NCI-H1048 (cell line): Measurements from ENCODE around the gene FOXC1.

Experiments used
- DNase-seq: peaks from one replicate; lab custom pipeline; 2025; lab: John Stamatoyannopoulos, UW

Gene FOXC1

DNA sequence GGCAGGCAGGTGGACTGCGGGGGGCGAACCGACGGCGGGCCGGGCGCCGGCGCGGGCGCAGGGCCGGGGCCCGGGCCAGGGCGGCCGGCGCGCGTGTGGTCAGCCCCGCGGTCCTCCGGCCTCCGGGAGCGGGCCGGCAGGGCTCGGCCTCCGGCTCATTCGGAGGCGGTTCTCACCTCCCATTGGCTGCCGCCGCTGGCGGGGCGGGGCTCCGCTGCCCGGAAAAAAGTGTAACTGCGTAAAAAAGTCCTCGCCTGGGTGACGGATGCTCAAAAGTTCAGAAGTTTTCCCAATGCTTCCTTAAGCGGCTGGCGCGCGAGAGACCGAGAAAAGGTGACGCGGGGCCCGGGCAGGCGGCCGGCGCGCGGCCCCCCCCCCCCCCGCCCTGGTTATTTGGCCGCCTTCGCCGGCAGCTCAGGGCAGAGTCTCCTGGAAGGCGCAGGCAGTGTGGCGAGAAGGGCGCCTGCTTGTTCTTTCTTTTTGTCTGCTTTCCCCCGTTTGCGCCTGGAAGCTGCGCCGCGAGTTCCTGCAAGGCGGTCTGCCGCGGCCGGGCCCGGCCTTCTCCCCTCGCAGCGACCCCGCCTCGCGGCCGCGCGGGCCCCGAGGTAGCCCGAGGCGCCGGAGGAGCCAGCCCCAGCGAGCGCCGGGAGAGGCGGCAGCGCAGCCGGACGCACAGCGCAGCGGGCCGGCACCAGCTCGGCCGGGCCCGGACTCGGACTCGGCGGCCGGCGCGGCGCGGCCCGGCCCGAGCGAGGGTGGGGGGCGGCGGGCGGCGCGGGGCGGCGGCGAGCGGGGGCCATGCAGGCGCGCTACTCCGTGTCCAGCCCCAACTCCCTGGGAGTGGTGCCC, at the start of gene FOXC1:
Gene FOXC1 (plus strand): TSS at position 268 of the 849 bp plus-strand sequence. CDS start 531 bp downstream, at position 799.
- peak; percentile 33 for DNase-seq

DNA sequence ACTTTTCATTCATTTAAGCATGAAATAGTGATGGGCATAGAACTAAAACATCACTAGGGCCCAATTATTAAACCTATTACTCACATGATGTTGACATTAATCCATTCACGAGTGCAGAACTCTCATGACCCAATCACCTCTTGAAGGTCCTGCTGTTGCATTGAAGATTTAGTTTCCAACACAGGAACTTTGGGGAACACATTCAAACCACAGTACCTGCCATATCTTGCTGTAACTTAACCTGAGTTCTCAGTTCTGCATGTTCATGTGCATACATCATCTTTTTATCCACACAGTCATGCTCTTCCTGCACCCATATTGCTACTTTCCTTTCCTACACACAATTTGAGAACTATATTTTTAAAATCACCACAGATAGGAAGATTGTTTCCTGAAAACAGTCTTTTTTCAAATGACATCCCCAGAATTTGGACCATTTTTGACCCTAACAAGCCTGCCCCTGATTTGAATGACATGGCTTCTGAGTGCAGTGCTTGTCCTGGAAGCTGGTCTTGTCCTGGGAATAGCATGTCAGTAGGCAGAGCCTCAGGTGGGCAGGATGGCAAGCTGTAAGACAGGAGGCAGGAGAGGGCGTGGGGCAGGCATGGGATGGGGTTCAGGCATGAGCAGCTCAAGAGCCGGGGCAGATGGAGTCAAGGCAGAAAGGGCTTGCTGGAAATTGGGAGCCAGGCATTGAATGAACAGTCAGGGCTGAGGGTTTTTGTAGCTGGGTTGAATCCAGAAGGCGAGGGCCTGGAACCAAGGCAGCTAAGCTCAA, 49.2 kb upstream of the FOXC1 start:
- no peak for DNase-seq

DNA sequence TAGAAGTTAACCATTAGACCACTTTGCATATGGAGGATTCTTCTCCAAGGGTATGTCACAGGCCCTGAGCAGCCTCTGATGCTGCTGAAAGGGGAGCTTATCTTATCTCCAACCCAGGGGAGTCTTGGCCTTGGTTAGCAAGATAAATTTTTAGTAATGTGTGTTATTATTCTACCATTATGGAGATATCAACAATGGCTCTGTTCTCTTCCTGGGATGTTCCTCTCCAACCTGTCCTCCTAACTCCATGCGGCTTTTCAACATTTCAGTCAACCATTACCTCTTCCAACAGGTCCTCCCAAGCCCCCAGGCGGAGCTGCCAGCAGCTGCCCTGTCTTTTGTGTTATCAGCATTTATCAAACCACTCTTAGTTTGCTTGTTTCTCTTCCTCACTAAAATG, 48.4 kb upstream of the FOXC1 start:
- DNase-seq, result no peak

DNA sequence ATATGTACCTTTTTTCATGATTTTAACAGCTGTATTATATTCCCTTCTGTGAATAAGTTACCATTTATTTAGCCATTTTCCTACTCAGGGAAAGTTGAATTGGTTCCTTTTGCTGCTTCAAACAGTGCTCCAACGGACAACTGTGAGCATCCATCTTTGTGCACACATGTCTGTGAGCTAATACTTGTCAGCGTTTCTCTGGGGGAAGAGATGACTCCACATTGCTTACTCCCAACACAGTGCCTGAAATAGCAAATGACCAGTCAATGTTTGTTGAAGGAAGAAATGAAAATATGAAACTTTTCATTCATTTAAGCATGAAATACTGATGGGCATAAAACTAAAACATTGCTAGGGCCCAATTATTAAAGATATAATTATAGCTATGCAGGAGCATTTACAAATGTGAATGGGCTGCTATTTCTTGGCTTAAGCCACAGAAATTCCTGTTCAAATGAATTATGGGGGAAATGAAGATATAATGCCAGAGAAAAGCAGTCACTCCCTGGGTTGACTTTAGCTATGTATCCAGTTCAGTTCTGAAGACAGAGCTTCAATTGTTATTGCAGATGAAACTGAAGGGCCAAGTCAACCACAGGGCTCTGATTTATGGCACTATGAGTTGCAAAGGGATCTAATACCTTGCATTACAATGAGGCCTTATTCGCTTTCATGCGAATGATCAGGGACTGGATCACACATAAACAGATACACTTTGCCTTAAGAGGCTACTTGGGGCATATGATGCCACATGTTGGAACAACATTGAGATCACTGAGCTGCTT, 47.4 kb upstream of the FOXC1 start:
- no peak for DNase-seq

DNA sequence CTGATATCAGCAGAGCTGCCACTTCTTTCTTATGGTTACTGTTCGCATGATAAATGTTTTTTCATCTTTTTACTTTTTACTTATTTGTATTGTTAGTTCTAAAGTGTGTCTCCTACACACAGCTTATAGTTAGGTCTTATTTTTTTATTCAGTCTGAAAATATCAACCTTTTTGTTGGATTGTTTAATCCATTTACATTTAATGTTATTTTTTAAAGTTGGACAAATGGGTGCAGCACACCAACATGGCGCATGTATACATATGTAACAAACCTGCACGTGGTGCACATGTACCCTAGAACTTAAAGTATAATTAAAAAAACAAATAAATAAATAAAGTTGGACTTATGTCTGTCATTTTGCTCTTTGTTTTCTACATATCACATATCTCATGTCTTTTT, 40.3 kb upstream of the FOXC1 start:
- DNase-seq, result no peak

DNA sequence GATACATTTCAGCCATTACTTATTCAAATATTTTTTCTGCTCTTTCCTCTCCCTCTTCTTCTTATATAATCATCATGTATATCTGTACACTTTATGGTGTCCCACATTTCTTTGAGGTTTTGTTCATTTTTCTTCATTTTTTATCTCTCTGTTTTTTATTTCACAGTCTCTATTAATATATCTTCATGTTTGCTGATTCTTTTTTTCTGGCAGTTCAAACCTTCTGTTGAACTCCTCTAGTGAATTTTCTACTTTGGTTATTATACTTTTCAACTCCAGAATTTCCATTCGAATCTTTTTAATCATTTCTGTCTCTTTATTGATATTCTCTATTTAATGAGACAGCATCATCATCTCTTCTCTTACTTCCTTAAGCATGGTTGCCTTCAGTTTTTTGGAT, 38.9 kb upstream of the FOXC1 start:
- no peak for DNase-seq

DNA sequence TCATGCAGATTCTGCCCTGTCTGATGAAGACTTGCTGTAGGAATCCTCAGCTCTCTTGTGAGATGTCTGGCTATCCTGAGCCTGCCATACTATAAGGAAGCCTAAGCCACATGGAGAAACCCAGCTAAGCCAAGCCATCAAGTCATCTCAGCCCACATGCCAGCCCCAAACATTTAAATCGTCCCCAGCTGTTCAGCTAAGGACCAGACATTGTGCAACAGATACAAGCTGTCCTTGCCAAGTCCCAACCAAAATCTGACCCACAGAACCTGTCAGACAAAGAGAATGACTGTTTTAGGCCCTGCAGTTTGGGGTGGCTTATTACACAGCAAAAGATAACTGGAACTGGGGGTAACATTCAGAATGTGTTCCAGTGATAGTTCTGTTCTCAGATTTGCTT, 36.8 kb upstream of the FOXC1 start:
- no peak for DNase-seq

DNA sequence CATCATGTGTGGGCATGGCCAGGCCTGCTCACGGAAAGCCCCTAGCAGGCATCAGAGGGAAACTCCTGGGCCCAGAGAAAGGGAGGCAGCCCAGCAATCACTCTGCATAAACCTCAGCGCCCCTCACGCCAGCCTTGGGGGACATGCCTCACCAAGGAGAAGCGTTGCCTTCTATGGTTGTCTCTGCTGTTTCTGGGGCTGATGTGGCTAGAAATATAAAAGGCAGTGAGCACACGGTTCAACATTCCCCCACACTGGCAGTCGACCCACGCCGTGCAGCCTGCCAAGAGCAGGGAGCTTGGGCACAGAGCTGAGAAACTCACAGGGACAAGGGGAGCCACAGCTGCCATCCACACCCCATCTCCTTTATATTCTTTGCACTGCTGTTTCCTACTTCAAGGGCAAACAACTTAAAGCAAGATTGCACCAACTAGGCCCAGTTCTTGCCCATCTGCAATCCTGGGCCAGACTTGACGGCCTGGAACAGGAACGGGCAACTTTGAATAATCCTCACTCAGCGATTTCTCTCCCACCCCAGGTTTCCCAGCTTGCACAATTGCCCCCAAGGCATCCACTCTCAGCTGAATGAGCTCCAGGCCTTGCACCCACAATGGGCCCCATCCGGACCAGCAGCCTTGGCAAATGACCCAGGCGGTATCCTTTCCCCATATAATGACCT, 35.5 kb upstream of the FOXC1 start:
- DNase-seq, result no peak

DNA sequence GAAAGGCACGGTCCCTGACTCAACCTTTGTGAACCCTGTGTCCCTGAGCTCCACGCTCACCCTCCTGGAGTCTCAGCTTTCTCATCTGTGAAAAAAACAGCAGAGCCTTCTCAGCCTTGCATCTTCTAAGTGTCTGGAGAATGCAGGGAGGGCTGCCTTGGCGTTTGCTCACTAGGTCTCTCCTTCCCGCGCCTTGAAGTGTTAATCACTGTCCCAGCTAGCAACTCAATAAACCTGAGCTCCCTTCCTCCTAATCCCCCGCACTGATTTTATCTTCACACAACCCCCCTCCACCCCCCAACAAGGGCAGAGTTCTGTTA, 34.9 kb upstream of the FOXC1 start:
- DNase-seq, result no peak

DNA sequence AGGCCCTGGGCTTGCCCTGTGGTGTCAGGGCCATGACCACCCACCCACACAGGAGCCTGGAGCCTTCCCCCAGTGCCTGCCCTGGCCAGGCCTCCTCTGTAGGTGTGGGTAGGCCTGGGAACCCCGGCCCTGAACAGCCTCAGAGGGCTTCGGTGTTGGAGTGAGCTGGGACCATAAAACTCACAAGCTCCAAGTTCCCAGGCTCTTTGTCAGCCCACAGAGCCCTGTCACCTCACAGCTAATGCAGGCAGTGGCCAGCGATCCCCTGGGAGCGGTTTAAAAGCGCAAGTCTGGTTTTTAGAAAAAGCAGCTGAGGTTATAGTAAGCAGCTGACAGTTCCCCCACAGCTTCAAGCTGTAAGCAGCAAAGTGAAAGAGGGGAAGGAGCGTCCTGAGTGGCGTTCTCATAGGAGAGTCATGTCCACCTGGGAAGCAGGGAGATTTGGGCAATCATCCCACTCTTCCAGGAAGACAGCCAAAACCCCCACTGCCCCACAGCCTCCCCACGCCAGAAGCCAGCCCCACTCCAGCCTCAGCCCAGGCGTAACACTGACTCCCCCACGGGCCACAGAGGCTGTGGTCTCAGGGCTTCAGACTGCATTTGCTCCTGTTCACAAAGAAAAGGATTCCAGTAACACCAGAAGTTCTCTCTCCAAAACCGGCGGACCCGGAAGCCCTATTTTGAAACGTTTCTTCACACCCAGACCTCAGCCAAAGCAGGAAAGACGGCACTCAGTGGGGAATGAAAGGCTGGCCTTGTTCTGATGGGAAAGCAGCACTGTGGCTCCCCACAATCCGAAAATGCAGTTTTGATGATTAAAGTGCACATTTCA, 34.3 kb upstream of the FOXC1 start:
- no peak for DNase-seq

DNA sequence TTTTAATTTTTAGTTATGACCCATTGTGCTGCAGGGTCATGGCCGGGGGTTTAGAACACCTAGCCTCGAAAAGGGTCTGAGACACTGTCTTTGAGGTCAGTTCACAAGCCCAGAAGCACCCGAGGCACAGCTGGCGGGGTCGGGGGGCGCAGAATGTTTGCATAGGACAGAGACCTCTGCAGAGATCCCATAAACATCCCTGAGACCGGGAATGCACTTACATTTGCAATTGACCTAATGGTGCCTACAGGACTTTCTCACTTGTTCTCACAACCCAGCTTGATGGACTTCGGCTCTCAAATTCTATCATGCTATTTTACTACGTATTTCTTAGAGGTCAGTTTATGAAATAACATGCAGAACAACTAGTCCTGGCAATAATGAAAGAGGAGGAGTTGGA, 33.5 kb upstream of the FOXC1 start:
- DNase-seq, result no peak

DNA sequence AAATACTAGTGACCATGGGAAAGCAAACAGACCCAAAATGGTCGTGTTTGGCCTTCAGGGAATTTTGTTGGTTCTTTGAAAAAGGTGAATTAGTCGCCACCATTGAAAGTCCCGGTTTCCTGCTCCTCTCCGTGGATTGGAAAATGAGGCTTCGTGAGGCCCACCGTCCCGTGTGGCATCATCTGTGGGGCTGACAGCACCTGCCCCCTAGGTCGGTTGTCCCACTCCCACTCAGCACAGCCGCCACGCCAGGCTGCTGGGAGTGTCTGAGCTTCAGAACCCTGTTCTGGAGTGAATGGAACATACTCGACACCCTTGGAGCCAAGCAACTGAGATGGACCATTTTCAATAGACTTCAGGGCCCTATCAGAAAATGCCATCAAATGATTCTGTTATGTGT, 33.0 kb upstream of the FOXC1 start:
- DNase-seq, result no peak

DNA sequence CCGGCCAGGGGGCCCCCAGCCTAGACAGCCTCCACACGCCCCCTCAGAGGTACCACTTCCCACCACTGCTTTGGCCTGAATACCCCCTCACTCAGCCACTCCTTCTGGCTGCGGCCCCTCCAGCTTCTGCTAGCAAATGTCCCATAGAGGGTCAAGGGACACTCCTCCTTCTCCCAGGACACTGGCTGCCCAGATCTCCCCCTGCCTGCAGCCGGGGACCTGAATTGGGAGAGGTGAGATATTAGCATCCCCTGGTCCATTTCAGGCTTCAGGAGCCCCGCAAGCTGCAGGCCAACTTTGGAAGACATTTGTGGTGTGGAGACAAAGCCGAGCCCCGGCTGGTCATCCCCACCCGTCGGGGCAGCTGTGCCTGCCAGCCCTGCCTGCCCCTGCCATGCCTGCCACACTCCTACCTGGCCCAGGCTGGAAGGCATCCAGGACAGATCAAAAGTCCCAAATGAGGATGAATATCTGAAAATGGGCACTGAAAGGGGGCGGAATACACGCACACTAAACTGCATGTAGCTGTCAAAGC, 32.5 kb upstream of the FOXC1 start:
- no peak for DNase-seq

DNA sequence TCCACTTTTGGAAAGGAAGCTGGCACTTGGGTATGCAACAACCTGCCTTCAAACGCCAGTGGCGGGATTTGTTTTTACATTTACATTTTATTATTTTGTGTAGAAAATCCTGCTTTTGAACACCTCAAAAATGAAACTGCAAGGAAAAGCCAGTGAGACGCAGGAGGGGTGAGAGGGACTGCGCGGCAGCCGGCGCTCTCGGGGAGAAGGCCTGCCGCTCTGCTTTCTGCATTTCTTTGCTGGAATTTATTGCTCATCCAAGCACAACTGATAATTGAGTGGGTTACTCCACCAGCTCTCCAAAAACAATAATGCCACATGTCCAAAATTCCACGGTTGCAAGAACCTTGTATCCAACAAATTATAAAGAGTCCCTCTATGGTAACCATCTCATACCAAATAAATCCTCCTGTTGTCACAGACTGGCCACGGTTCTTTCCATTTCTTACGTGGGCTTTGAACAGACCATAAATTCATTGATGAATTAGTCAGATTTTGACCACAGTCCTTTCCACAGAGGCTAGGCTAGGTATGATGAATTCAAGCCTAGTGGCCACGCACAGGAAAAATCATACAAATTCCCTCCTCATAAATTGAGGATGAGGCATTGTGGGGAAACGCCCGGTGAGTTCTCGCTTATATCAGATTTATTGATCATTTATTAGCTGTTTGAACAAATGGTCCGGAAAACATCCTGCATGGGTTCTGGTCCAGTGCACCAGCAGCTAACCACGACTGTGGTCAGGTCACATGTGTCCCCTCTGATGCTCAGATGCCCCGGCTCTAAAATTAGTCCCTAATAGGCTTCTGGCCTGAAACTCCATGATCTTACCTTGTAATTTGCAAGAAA, 31.6 kb upstream of the FOXC1 start:
- no peak for DNase-seq

DNA sequence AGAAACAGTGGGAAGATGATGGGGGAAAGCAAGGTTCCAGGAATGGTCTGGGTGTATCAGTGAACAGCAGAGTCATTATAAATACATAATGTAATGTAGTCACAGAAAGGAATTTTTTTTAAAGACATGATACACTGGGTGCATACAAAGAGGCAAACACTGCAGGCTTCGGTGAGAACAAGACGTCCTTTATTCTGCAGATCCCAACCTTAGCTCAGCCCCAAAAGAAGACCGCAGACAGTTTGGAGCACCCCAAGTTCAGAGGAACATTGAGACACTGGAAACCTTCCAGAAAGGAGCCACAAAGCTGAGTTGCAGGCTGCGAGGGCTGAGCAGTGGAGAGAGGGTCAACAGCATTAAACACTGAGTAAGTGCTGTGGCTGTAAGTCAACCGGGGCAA, 30.6 kb upstream of the FOXC1 start:
- DNase-seq, result no peak

DNA sequence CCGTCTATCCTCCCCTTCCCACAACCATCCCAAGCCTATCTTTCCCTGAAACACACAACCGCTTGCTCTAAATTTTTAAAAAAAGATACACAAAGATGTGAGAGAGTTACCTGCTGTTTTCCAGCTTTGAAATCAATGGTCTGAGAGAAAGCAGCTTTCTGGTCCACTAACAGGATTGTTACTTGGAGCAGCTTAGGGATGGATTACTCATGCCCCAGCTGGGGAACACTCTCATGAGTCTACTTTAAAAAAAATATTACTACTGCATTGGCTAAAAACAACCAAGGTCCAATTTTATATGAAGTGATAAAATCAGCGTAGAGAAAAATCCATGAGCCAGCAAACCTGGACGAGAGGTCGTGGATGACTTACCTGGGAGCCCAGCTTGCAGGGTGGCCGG, 29.6 kb upstream of the FOXC1 start:
- DNase-seq, result no peak

DNA sequence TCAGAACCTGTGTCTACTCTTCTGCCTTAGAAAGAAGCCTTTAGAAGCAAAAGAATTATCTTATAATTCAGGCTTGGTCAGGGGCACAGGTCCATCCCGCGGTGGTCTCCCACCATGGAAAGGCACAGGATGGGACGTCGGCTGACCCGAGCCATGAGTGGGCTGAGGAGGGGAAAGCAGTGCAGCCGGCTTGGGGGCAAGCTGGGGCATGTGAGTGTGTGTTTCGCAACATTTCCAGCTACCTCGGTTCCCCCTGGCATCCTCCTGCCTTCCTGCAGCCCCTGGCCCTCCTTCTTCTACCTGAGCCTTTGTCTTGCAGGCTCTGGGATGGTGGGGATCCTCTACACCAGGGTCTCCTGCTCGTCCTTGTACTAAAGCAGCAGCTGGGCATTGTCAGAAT, 29.1 kb upstream of the FOXC1 start:
- DNase-seq, result no peak

DNA sequence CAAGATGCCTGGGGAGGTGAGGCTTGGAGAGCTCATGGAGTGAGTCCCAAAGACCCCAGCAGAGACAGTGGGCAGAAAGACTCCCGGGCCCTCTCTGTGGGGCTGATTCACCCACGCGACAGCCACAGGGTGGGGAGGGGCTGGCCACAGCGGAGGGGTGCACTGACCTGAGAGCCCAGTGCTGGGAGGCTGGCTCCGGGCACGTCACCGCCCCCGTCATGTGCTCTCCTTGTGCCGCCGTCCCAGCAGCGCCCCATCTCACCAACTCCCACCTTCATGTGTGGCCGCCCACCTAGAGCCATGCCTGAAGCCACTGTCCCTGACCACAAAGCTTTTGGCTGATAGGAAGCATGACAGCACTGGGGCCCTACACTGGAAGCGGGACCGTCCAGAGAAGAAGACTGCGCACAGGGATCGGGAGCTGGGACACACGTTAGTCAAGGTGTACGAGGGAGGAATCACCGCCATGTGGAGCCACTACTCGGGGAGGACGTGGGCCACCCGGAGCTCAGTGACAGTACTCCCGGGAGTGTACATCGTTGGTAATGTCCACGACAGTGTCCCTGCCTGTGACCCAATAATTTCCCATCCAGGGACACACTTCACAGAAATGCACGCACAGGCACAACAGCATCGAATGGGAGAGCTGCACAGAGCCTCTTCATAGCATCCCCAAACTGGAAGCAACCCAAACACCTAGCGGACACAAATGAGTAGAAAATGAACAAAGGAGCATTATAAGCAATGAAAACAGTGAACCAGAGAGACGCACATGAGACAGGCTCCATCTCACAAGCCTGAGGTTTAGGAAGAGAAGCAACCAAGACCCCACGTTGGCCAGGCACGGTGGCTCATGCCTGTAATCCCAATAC, 28.4 kb upstream of the FOXC1 start:
- no peak for DNase-seq

DNA sequence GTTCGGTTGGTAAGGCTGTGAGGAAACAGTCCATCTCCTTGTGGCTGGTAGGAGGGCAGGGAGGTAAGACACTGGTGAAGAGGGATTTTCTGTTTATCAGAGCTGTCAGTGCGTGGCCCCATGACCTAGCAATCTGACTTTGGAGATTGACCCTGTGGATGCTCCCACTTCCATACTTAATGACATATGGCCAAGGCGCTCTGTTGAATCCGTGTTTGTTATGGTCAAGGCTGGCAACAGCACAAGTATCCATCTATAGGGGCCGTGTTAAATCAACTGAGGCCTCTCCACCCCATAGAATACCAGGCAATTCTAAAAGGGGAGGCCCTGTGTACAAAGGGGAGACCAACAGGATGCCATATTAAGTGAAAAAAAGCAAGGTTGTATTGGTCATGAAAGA, 25.6 kb upstream of the FOXC1 start:
- no peak for DNase-seq
